Adipocyte (in vitro differentiated cells): ENCODE results near the gene HIVEP3.
A peak's percentile ranks its signal among the peaks of the same experiment; 100 is the strongest.

Experiments
- DNase-seq: peaks from one replicate; pipeline ENCODE4 v3.0.0-alpha.2; 2015; ENCODE audit warnings: low read depth
- H3K27me3 ChIP-seq: replicated peaks from 2 replicates; pipeline ENCODE4 v1.7.0; 2013; ENCODE audit warnings: mild to moderate bottlenecking, low read length, moderate library complexity; ENCODE audit not compliant: control insufficient read depth, insufficient read depth
- H3K36me3 ChIP-seq: 2 replicates; pipeline ENCODE4 v1.7.0; 2013; ENCODE audit warnings: low read length, mild to moderate bottlenecking, moderate library complexity; ENCODE audit not compliant: control insufficient read depth, insufficient read depth, severe bottlenecking
- H3K4me1 ChIP-seq: 2 replicates; pipeline ENCODE4 v1.7.0; 2013; ENCODE audit warnings: mild to moderate bottlenecking, low read length, moderate library complexity; ENCODE audit not compliant: control insufficient read depth, insufficient read depth
- H3K4me3 ChIP-seq: 2 replicates; pipeline ENCODE4 v1.7.0; 2013; ENCODE audit warnings: mild to moderate bottlenecking, low read length, moderate library complexity
- H3K9ac ChIP-seq: 2 replicates; pipeline ENCODE4 v1.7.0; 2013; ENCODE audit warnings: mild to moderate bottlenecking, low read length, moderate library complexity
- H3K9me3 ChIP-seq: 2 replicates; pipeline ENCODE4 v1.7.0; 2013; ENCODE audit warnings: mild to moderate bottlenecking, low read length, moderate library complexity; ENCODE audit not compliant: control insufficient read depth

HIVEP3 gene

GRCh38 chr1:41842326-41842725, 76.4 kb downstream of the HIVEP3 start:
- Histone ChIP-seq H3K9me3 (no peaks in the 10 kb centered on the region), H3K36me3 (no peaks in the 10 kb centered on the region), H3K9ac (no peak overlapping the region), H3K4me3 (no peak overlapping the region), H3K27me3 (no peaks in the 10 kb centered on the region), H3K4me1 (peaks cover 8% of the 10 kb centered on the region)
- DNase-seq: no peak

DNA sequence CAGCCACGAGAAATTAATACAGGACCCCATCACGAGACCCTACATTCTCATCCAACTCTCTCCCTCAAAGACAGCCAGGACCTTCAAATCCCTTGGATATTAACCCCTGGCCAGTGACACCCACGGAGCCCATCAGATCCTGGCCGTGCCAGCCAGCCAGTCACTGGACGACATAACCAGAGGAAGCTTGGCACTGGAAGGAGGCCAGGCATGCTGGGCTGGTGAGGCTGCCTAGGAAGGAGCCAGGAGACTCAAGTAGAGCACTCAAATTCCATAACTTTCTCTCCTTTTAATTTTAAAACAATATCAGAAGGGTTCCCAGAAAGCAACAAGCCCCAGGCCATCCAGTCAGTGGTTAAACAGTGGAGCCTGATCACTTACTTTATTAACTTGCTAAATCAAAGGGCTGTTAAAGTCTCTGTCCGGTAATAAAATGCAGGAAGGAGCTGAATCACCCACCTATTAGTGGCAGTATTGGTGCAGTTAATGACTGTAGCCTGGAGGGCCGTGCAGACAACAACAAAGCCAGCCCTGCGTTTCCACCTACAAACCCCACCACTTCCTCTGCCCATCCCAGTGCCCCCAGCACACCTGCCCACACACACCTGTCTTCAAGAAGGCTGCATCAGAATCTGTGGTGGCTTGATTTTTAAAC, 78.0 kb downstream of the HIVEP3 start:
- Histone ChIP-seq H3K4me3 (no peak overlapping the region), H3K9me3 (no peaks in the 10 kb centered on the region), H3K27me3 (no peaks in the 10 kb centered on the region), H3K9ac (no peak overlapping the region), H3K36me3 (no peaks in the 10 kb centered on the region), H3K4me1 (no peaks in the 10 kb centered on the region)
- DNase-seq: no peak

GRCh38 chr1:41838266-41838665, 80.5 kb downstream of the HIVEP3 start:
- H3K36me3 ChIP-seq: no peaks in the 10 kb centered on the region
- no peaks in the 10 kb centered on the region for H3K4me1 ChIP-seq
- no peak overlapping the region for H3K4me3 ChIP-seq
- H3K9me3 ChIP-seq: no peaks in the 10 kb centered on the region
- no peak for DNase-seq
- peaks cover 4% of the 10 kb centered on the region for H3K27me3 ChIP-seq
- no peak overlapping the region for H3K9ac ChIP-seq

DNA sequence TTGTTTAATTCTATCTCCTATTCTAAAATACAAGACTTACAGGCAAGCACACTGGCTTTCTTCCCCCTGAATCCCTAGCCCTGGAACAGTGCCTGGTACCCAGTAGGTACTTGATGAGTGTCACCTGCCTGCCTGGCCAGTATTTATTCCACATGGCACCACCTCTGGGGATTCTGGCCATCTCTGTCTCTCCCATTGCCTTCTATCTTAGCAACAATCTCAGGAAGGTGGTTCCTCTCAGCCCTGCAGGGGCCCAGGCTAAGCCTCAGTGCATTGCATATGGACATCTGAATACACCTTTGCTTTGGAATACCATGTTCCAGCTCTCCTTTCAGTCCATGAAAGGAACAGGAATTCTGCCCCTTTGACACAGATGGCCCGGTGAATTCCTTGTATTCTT, 81.0 kb downstream of the HIVEP3 start:
- no peaks in the 10 kb centered on the region for H3K36me3 ChIP-seq
- DNase-seq: no peak

GRCh38 chr1:41835485-41835884, 83.2 kb downstream of the HIVEP3 start:
- Histone ChIP-seq H3K4me3 (no peak overlapping the region), H3K27me3 (peaks cover 4% of the 10 kb centered on the region), H3K9me3 (no peaks in the 10 kb centered on the region), H3K36me3 (no peaks in the 10 kb centered on the region), H3K9ac (no peak overlapping the region), H3K4me1 (peaks cover 8% of the 10 kb centered on the region)
- no peak for DNase-seq

More for the DNA sequence above, 81.0 kb downstream of the HIVEP3 start:
- no peaks in the 10 kb centered on the region for H3K4me1 ChIP-seq
- no peak overlapping the region for H3K9ac ChIP-seq
- H3K4me3 ChIP-seq: no peak overlapping the region
- no peaks in the 10 kb centered on the region for H3K9me3 ChIP-seq
- peaks cover 4% of the 10 kb centered on the region for H3K27me3 ChIP-seq

DNA sequence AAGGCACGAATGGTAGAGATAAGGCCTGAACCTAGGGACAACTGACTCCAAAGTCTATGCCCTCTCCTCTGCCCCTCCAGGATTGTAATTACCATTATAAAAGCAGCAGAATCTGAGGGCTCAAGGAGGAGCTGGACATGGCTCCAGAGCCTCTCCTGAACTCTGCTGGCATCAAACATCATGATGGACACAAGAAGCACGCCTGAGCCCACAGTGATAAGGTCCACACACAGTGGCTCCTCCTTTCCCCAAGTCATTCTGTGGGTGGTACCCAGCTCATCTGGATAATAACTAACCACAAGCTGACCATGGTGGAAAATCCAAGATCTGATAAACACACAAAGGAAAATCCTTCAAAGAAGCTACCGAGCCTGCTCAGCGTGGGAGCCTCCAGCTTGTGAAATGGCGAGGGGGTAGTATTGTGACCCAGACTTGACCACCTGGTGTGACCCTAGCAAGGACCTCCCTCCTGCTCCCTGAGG, 85.2 kb downstream of the HIVEP3 start:
- Histone ChIP-seq H3K9me3 (no peaks in the 10 kb centered on the region), H3K4me3 (no peak overlapping the region), H3K27me3 (peaks cover 4% of the 10 kb centered on the region), H3K36me3 (no peaks in the 10 kb centered on the region), H3K4me1 (peaks cover 16% of the 10 kb centered on the region), H3K9ac (no peak overlapping the region)
- DNase-seq: no peak

- no peak overlapping the region for H3K9ac ChIP-seq
- DNase-seq: no peak
- H3K9me3 ChIP-seq: no peaks in the 10 kb centered on the region
- H3K36me3 ChIP-seq: no peaks in the 10 kb centered on the region
- no peak overlapping the region for H3K4me3 ChIP-seq
- H3K4me1 ChIP-seq: peaks cover 36% of the 10 kb centered on the region
- peaks cover 4% of the 10 kb centered on the region for H3K27me3 ChIP-seq
Observed at GRCh38 chr1:41830726-41831125, 88.0 kb downstream of the HIVEP3 start.

- Histone ChIP-seq H3K9me3 (no peaks in the 10 kb centered on the region), H3K36me3 (no peaks in the 10 kb centered on the region), H3K4me1 (peaks cover 47% of the 10 kb centered on the region), H3K9ac (no peak overlapping the region), H3K4me3 (no peak overlapping the region), H3K27me3 (no peaks in the 10 kb centered on the region)
- no peak for DNase-seq
Observed at GRCh38 chr1:41827991-41828570, 90.6 kb downstream of the HIVEP3 start.

- Histone ChIP-seq H3K4me3 (no peak overlapping the region), H3K4me1 (peaks cover 32% of the 10 kb centered on the region), H3K27me3 (peaks cover 9% of the 10 kb centered on the region), H3K9me3 (no peaks in the 10 kb centered on the region), H3K9ac (no peak overlapping the region), H3K36me3 (no peaks in the 10 kb centered on the region)
- peak; percentile 8 for DNase-seq
Observed at GRCh38 chr1:41823471-41823870, 95.3 kb downstream of the HIVEP3 start.

- H3K9me3 ChIP-seq: no peaks in the 10 kb centered on the region
- H3K36me3 ChIP-seq: no peaks in the 10 kb centered on the region
- peaks cover 9% of the 10 kb centered on the region for H3K27me3 ChIP-seq
- DNase-seq: no peak
- no peak overlapping the region for H3K9ac ChIP-seq
- peaks cover 27% of the 10 kb centered on the region for H3K4me1 ChIP-seq
- no peak overlapping the region for H3K4me3 ChIP-seq
Observed at GRCh38 chr1:41822866-41823265, 95.9 kb downstream of the HIVEP3 start.

DNA sequence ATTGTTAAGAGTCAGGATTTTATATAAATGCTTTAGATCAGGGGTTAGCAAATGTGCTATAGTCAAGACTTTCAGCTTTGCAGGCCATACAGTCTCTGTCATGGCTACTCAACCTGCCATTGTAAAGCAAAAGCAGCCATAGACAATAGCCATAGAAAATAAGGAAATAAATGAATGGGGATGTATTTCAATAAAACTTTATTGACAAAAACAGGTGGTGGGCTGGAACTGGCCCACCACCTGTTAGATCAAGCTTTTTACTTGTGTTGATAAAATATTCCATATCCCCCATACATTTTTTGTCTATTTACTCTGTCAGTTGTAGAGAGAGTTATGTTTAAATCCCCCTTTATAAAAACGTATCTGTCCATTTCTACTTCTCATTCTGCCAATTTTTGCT, 98.9 kb downstream of the HIVEP3 start:
- DNase-seq: no peak
- H3K27me3 ChIP-seq: peaks cover 12% of the 10 kb centered on the region
- H3K9ac ChIP-seq: no peak overlapping the region
- no peak overlapping the region for H3K4me3 ChIP-seq
- H3K9me3 ChIP-seq: no peaks in the 10 kb centered on the region
- H3K4me1 ChIP-seq: peaks cover 16% of the 10 kb centered on the region
- H3K36me3 ChIP-seq: no peaks in the 10 kb centered on the region

GRCh38 chr1:41819069-41819468, 99.7 kb downstream of the HIVEP3 start:
- Histone ChIP-seq H3K36me3 (no peaks in the 10 kb centered on the region), H3K9me3 (no peaks in the 10 kb centered on the region), H3K9ac (no peak overlapping the region), H3K4me1 (peaks cover 23% of the 10 kb centered on the region), H3K27me3 (peaks cover 12% of the 10 kb centered on the region), H3K4me3 (no peak overlapping the region)
- DNase-seq: no peak
